ENCODE data around the gene CDAN1.

Gene CDAN1

DNA sequence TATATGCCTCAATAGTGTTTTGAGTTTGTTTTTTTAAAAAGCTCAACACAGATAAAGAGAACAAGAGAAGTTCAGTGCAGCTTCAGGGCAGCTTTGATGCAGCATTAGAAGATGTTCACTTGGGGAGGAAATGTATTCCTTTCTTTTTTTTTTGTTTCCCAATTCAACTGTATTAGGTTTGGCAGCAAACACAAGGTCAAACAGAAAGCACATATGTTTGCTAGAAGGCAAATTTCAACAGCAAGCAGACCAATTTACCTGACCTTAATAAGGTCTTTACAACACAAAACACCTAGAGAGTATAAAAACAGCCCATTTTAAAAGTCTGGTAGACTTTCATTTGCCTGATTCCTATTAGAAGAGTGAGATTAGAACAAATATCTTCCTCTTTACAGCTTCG lies 7.3 kb upstream of the CDAN1 start:
- no peak for DNase-seq (ENCODE audit: low read depth)
- no peak overlapping the region for H3K4me3 ChIP-seq (ENCODE audit: low read depth, low read length)
- TF ChIP-seq, protein P1, sequence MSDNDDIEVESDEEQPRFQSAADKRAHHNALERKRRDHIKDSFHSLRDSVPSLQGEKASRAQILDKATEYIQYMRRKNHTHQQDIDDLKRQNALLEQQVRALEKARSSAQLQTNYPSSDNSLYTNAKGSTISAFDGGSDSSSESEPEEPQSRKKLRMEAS (IDR thresholded peaks at IDR 0.05; ENCODE audit: low read depth, low read length), result no peak
- TF ChIP-seq, protein P2, sequence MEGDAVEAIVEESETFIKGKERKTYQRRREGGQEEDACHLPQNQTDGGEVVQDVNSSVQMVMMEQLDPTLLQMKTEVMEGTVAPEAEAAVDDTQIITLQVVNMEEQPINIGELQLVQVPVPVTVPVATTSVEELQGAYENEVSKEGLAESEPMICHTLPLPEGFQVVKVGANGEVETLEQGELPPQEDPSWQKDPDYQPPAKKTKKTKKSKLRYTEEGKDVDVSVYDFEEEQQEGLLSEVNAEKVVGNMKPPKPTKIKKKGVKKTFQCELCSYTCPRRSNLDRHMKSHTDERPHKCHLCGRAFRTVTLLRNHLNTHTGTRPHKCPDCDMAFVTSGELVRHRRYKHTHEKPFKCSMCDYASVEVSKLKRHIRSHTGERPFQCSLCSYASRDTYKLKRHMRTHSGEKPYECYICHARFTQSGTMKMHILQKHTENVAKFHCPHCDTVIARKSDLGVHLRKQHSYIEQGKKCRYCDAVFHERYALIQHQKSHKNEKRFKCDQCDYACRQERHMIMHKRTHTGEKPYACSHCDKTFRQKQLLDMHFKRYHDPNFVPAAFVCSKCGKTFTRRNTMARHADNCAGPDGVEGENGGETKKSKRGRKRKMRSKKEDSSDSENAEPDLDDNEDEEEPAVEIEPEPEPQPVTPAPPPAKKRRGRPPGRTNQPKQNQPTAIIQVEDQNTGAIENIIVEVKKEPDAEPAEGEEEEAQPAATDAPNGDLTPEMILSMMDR (IDR thresholded peaks at IDR 0.05; ENCODE audit: low read depth, low read length), result no peak
- TF ChIP-seq POLR2A (IDR thresholded peaks at IDR 0.05; ENCODE audit: extremely low read depth, insufficient read length) (no peak), MYC (IDR thresholded peaks at IDR 0.05; ENCODE audit: low read depth, low read length) (no peak)

DNA sequence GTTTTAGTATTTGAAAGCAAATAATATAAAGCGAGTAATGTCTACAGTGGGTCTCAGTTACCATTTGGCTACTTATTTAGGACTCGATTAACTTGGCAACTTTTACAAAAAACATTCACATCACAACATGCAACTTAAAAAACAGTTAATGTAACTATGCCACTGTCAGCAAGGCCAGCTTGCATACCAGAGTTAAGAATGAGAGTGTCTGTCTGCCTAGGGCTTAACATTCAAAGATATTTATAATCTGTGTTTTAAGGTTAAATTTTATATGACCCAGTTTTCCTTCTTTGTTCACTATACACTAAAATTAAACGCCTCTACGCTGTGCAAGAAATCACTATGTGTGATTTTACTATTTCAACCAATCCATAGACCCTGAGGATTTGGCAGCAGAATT lies 5.2 kb upstream of the CDAN1 start:
- DNase-seq (ENCODE audit: low read depth), result no peak
- TF ChIP-seq MYC (IDR thresholded peaks at IDR 0.05; ENCODE audit: low read depth, low read length), result no peak
- TF ChIP-seq, protein P2 (IDR thresholded peaks at IDR 0.05; ENCODE audit: low read depth, low read length), result no peak
- TF ChIP-seq, protein P1 (IDR thresholded peaks at IDR 0.05; ENCODE audit: low read depth, low read length), result no peak
- no peak for TF ChIP-seq POLR2A (IDR thresholded peaks at IDR 0.05; ENCODE audit: extremely low read depth, insufficient read length)
- H3K4me3 ChIP-seq (ENCODE audit: low read depth, low read length), result no peak overlapping the region

DNA sequence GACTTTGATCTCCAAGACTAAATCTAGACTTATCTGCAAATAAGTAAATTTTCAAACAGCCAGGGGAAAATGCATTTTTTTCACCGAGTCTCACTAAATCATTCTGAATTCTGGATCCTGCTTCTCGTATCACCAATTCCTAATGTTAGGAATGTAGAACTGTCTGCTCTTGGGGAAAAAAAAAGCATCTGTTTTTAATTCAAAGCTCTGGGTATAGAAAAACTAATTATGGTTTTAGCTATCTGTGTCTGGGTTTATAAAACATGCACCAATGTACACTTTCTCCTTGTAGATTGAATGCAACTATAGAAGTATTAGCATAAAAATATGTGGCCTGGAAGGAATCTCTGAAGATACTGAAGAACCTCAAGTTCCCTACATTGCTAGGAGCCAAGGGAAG lies 4.8 kb upstream of the CDAN1 start:
- no peak for DNase-seq (ENCODE audit: low read depth)
- TF ChIP-seq, protein P2 (IDR thresholded peaks at IDR 0.05; ENCODE audit: low read depth, low read length), result no peak
- no peak for TF ChIP-seq POLR2A (IDR thresholded peaks at IDR 0.05; ENCODE audit: extremely low read depth, insufficient read length)
- TF ChIP-seq MYC (IDR thresholded peaks at IDR 0.05; ENCODE audit: low read depth, low read length), result no peak
- TF ChIP-seq, protein P1 (IDR thresholded peaks at IDR 0.05; ENCODE audit: low read depth, low read length), result no peak

DNA sequence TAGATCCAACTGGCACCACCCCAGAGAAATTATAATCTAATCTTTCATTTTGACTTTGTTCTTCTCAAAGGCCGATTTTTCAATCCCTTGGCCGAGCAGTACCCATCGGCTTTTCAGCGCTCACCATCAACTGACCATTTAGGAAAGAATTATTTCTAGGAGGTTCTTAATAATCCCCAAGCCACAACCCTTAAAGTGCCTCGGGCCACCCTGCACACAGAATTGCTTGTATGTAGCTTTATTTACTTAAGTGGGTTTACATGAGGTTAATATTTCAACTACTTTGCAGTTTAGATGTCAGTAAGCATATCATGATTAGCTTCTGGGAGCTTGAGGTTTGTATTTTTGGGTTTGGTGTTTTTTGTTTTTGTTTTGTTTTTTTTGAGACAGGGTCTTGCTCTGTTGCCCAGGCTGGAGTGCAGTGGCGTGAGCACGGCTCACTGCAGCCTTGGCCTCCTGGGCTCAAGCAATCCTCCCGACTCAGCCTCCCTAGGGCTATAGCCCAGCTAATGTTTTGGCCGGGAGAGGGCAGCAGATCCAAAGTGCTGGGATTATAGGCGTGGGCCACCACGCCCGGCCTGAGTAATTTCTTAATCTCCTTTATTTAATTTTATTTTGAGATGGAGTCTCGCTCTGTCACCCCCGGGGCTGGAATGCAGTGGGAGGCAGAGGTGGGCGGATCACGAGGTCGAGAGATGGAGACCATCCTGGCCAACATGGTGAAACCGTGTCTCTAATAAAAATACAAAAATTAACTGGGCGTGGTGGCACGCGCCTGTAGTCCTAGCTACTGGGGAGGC lies 801 bp upstream of the CDAN1 start:
- DNase-seq (ENCODE audit: low read depth), result no peak
- peak overlapping the region; percentile 63 for H3K4me3 ChIP-seq (ENCODE audit: low read depth, low read length)
- TF ChIP-seq, protein P2 (IDR thresholded peaks at IDR 0.05; ENCODE audit: low read depth, low read length), result no peak
- TF ChIP-seq MYC (IDR thresholded peaks at IDR 0.05; ENCODE audit: low read depth, low read length) (no peak), POLR2A (IDR thresholded peaks at IDR 0.05; ENCODE audit: extremely low read depth, insufficient read length) (no peak)
- TF ChIP-seq, protein P1 (IDR thresholded peaks at IDR 0.05; ENCODE audit: low read depth, low read length), result no peak

More for the DNA sequence above, 4.8 kb upstream of the CDAN1 start:
- H3K4me3 ChIP-seq (ENCODE audit: low read depth, low read length), result no peak overlapping the region

DNA sequence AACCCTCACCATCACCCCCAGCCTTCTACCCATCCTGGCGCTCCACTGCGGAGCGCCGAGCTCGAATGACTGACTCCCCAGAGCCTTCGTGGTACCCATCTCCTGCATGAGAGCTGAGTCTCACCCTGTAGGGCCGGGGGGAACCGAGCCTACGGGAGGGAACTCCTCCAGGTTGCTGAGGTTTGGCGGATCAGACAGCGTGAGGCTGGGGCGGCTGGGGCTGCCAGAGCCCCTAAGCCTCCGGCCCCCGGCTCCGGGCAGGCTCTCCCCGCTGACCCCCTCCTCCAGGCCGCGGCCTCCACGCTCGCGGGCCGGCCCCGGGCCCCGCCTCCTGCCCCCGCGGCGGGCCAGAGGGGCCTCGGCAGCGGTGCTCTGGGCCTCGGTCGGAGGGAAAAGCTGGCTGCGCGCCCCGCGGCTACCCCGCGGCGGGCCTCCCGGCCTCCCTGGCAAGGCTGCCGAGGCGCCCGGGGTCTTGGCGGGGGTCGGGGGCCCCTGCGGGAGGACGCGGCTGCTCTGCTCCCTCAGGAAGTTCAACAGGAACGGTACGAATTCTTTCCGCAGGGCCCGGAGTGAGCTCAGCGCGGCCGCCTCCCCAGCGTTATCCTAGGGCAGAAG lies 643 bp downstream of the CDAN1 start:
- DNase-seq (ENCODE audit: low read depth), result peak; percentile 44
- TF ChIP-seq, protein P1 (IDR thresholded peaks at IDR 0.05; ENCODE audit: low read depth, low read length), result no peak
- no peak for TF ChIP-seq POLR2A (IDR thresholded peaks at IDR 0.05; ENCODE audit: extremely low read depth, insufficient read length)
- TF ChIP-seq, protein P2 (IDR thresholded peaks at IDR 0.05; ENCODE audit: low read depth, low read length), result no peak
- no peak for TF ChIP-seq MYC (IDR thresholded peaks at IDR 0.05; ENCODE audit: low read depth, low read length)

More for the DNA sequence above, 643 bp downstream of the CDAN1 start:
- H3K4me3 ChIP-seq (ENCODE audit: low read depth, low read length), result peak overlapping the region; percentile 68

All from NB4 (cell line).